ENCODE results near the gene STAB2. TPM values are rescaled to one million over a fixed set of nuclear protein-coding genes. Genes with fewer than 3 reads are reported as not detected.

The STAB2 gene
- total and polyA plus RNA-seq, 2 of the 8 experiments (the other 6 are each of a cell fraction or from before 2014, with no cell fraction given): not detected

- CTCF ChIA-PET (ENCODE audit: partially characterized antibody): interaction anchor here (0.6 kb wide), 1 partner anchor 69 kb away, joined by 7 read pairs; no protein-coding TSS in a partner anchor
- FAIRE-seq (no peak), DNase-seq (ENCODE audit: low read depth in 1 of 2, low spot score in 2 of 2) (no peak)
- Histone ChIP-seq H3K36me3 (ENCODE audit: control insufficient read depth in 2 of 4, insufficient read depth in 4 of 4, low read length in 3 of 4) (no peaks in the 10 kb centered on the region), H3K23me2 (ENCODE audit: low read depth, low read length) (no peaks in the 10 kb centered on the region), H2AK5ac (ENCODE audit: low read depth, low read length) (no peak overlapping the region), H3K4me2 (ENCODE audit: insufficient read depth in 1 of 2, low read depth in 2 of 2, low read length in 2 of 2) (no peak overlapping the region), H4K5ac (ENCODE audit: insufficient read length, low read depth, low read length) (no peak overlapping the region), H2BK15ac (ENCODE audit: low read length) (no peak overlapping the region), H3K27me3 (replicated peaks in 1 of 4; ENCODE audit: control insufficient read depth in 3 of 4, extremely low read depth in 1 of 4, insufficient read depth in 3 of 4, low read length in 3 of 4) (no peaks in the 10 kb centered on the region), H2BK5ac (ENCODE audit: low read depth, low read length) (no peak overlapping the region), H3K4me1 (replicated peaks in 1 of 4; ENCODE audit: control insufficient read depth in 3 of 4, insufficient read depth in 4 of 4, low read length in 3 of 4) (no peaks in the 10 kb centered on the region), H3K9me3 (ENCODE audit: insufficient read depth in 2 of 2, low read depth in 1 of 2, low read length in 1 of 2) (peaks cover 4 to 13% of the 10 kb centered on the region in 2 experiments; a peak in 1 of 4 replicates), H3K14ac (ENCODE audit: insufficient read length) (no peak overlapping the region), H3K56ac (replicated peaks; ENCODE audit: insufficient read length, low read depth, low read length) (no peak overlapping the region), H3K79me2 (ENCODE audit: control insufficient read depth in 1 of 2, insufficient read depth in 2 of 2, low read length in 2 of 2) (no peaks in the 10 kb centered on the region), H4K8ac (ENCODE audit: extremely low read depth, insufficient read depth, low read length) (no peak overlapping the region), H2BK20ac (ENCODE audit: low read length) (no peak overlapping the region), H3K4ac (replicated peaks; ENCODE audit: insufficient read length, low read depth, low read length) (no peak overlapping the region), H3K18ac (ENCODE audit: extremely low read depth, low read length) (no peak overlapping the region), H3K9ac (replicated peaks in 1 of 4; ENCODE audit: extremely low read depth in 1 of 4, low read depth in 3 of 4, low read length in 3 of 4) (no peak overlapping the region), H4K20me1 (replicated peaks in 1 of 2; ENCODE audit: control insufficient read depth in 1 of 2, insufficient read depth in 2 of 2, low read length in 2 of 2) (no peaks in the 10 kb centered on the region), H3K23ac (ENCODE audit: insufficient read length) (no peak overlapping the region), H2BK12ac (ENCODE audit: low read depth, low read length) (no peak overlapping the region), H2AFZ (ENCODE audit: low read length) (no peak overlapping the region), H2BK120ac (replicated peaks; ENCODE audit: low read depth, low read length) (no peak overlapping the region), H4K91ac (replicated peaks; ENCODE audit: insufficient read length, low read length) (no peak overlapping the region), H3K79me1 (ENCODE audit: low read depth, low read length) (no peaks in the 10 kb centered on the region), H3K27ac (ENCODE audit: low read depth, low read length) (no peak overlapping the region), H3K4me3 (ENCODE audit: extremely low read depth in 1 of 4, insufficient read depth in 2 of 4, low read depth in 3 of 4, low read length in 4 of 4) (no peak overlapping the region)
- TF ChIP-seq CHD2 (IDR thresholded peaks at IDR 0.05; ENCODE audit: low read length): no peak
- TF ChIP-seq HDAC6 (IDR thresholded peaks at IDR 0.05; ENCODE audit: low read depth, low read length): no peak
- no peak for TF ChIP-seq SP4 (IDR thresholded peaks at IDR 0.05; ENCODE audit: low read length)
- POLR2A ChIA-PET (ENCODE audit: partially characterized antibody): no interaction called here
- WGBS, 2 experiments (ENCODE audit: extremely low coverage in 1 of 2, insufficient coverage in 1 of 2, insufficient read length in 1 of 2, insufficient replicate concordance in 2 of 2, low coverage in 1 of 2, low lambda C conversion rate in 2 of 2, missing lambda C conversion rate in 1 of 2): 100% methylated on average over 6 of the region's 6 CpGs; no CpG with 5 or more reads in 1 of the 2 experiments
Measured at GRCh38 chr12:103639983-103640382, 52.9 kb downstream of the STAB2 start.
